A549 (cell line): Measurements from ENCODE around the gene TSC2. TPM values are rescaled to one million over a fixed set of nuclear protein-coding genes. Genes with fewer than 3 reads are reported as not detected.

Experiments used
- ATAC-seq, 2 experiments: fragments of 200-7000 bp in 1 of 2; fragments of >200 bp in 1 of 2; cut with Nextera tagmentation in 1 of 2; cut with Tn5 transposase in 1 of 2; 3 replicates each; pipeline versions ENCODE4 v1.8.0 to v1.9.1; 2018 to 2020; ENCODE audit warnings: mild to moderate bottlenecking in 1 of 2, moderate library complexity in 1 of 2
- CTCF ChIA-PET: fragments of 300-600 bp; sonication (Branson Sonifier 250); formaldehyde crosslinking; extraction: SDS; loops from one replicate; lab custom pipeline; 2021; ENCODE audit warnings: antibody characterized with exemption, inconsistent platforms; lab: Yijun Ruan, JAX
- POLR2A ChIA-PET: fragments of 350-600 bp; formaldehyde crosslinking; extraction: SDS; loops from one replicate; lab custom pipeline; 2021; ENCODE audit warnings: antibody characterized with exemption, inconsistent platforms; lab: Yijun Ruan, JAX
- DNase-seq, 2 experiments: peaks; one replicate each; pipeline versions ENCODE4 v3.0.0 to v3.0.0-alpha.2; 2011 to 2016; ENCODE audit warnings: low read depth in 1 of 2, low spot score in 1 of 2
- FAIRE-seq: peaks from 2 replicates; lab custom pipeline; 2011; peaks lifted over from hg19 to GRCh38; lab: Jason Lieb, UNC
- H3K27ac ChIP-seq, 2 experiments: fragments of >200 bp; sonication (Bioruptor Twin); formaldehyde crosslinking; 3 replicates each; pipeline ENCODE4 v1.5.1; 2016 to 2017
- H3K4me1 ChIP-seq: fragments of >200 bp; sonication (Bioruptor Twin); formaldehyde crosslinking; 3 replicates; pipeline ENCODE4 v1.6.1; 2016
- H3K4me2 ChIP-seq: fragments of >200 bp; sonication (Bioruptor Twin); formaldehyde crosslinking; 3 replicates; pipeline ENCODE4 v1.6.1; 2016
- H3K4me3 ChIP-seq: fragments of >200 bp; sonication (Bioruptor Twin); formaldehyde crosslinking; 3 replicates; pipeline ENCODE4 v1.5.1; 2016
- H3K9me3 ChIP-seq: fragments of >200 bp; sonication (Bioruptor Twin); formaldehyde crosslinking; 3 replicates; pipeline ENCODE4 v1.6.1; 2016
- ATOH8 ChIP-seq: fragments of 250-450 bp; sonication (Bioruptor Pico); IDR thresholded peaks from 2 replicates; pipeline ENCODE4 v1.5.0; 2020; ENCODE audit warnings: low read depth, mild to moderate bottlenecking, moderate library complexity
- BCL3 ChIP-seq: fragments of >200 bp; sonication (Bioruptor Twin); formaldehyde crosslinking; IDR thresholded peaks from 3 replicates; pipeline ENCODE4 v1.6.1; 2016
- CBX2 ChIP-seq: fragments of 200-600 bp; sonication (generic); IDR thresholded peaks from 2 replicates; pipeline ENCODE4 v1.6.1; 2016; ENCODE audit warnings: low read depth, mild to moderate bottlenecking, borderline replicate concordance
- CHD2 ChIP-seq: fragments of 150-350 bp; IDR thresholded peaks from 2 replicates; pipeline ENCODE4 v1.6.1; 2014; ENCODE audit warnings: low read length; ENCODE audit not compliant: partially characterized antibody
- CHD4 ChIP-seq: fragments of 200-600 bp; sonication (generic); IDR thresholded peaks from 2 replicates; pipeline ENCODE4 v1.6.1; 2016; ENCODE audit warnings: antibody characterized with exemption, mild to moderate bottlenecking, borderline replicate concordance
- CTCF ChIP-seq: fragments of >200 bp; sonication (Bioruptor Twin); formaldehyde crosslinking; IDR thresholded peaks from 3 replicates; pipeline ENCODE4 v1.5.1; 2016
- EHF ChIP-seq: fragments of 250-450 bp; sonication (Bioruptor Pico); IDR thresholded peaks from 2 replicates; pipeline ENCODE4 v1.5.0; 2020; ENCODE audit warnings: mild to moderate bottlenecking
- EHMT2 ChIP-seq: fragments of 200-600 bp; sonication (generic); IDR thresholded peaks from 2 replicates; pipeline ENCODE4 v1.6.1; 2016; ENCODE audit warnings: antibody characterized with exemption, low read depth, mild to moderate bottlenecking, moderate library complexity
- ESRRA ChIP-seq: fragments of 150-350 bp; IDR thresholded peaks from 2 replicates; pipeline ENCODE4 v1.6.1; 2014; ENCODE audit warnings: mild to moderate bottlenecking, low read length, borderline replicate concordance
- FOSB ChIP-seq: fragments of 250-450 bp; sonication (Bioruptor Pico); IDR thresholded peaks from 2 replicates; pipeline ENCODE4 v1.5.0; 2020; ENCODE audit warnings: mild to moderate bottlenecking, moderate library complexity
- FOXS1 ChIP-seq: fragments of 250-450 bp; sonication (Bioruptor Pico); IDR thresholded peaks from 2 replicates; pipeline ENCODE4 v1.5.0; 2020; ENCODE audit warnings: mild to moderate bottlenecking, moderate library complexity
- GATA3 ChIP-seq: IDR thresholded peaks from 2 replicates; pipeline ENCODE4 v1.6.1; 2012; ENCODE audit warnings: borderline replicate concordance
- HDAC2 ChIP-seq: fragments of 200-600 bp; sonication (generic); IDR thresholded peaks from 2 replicates; pipeline ENCODE4 v1.6.1; 2016
- HES2 ChIP-seq: fragments of >200 bp; sonication (Bioruptor Twin); formaldehyde crosslinking; IDR thresholded peaks from 2 replicates; pipeline ENCODE4 v1.6.1; 2016
- HOXB13 ChIP-seq: fragments of 250-450 bp; sonication (Bioruptor Pico); IDR thresholded peaks from 2 replicates; pipeline ENCODE4 v1.5.0; 2020; ENCODE audit warnings: low read depth, mild to moderate bottlenecking, moderate library complexity
- KDM1A ChIP-seq: fragments of 200-600 bp; sonication (generic); IDR thresholded peaks from 2 replicates; pipeline ENCODE4 v1.6.1; 2016; ENCODE audit warnings: low read depth, mild to moderate bottlenecking
- KDM5A ChIP-seq: fragments of 200-600 bp; sonication (generic); IDR thresholded peaks from 2 replicates; pipeline ENCODE4 v1.6.1; 2016; ENCODE audit warnings: antibody characterized with exemption, mild to moderate bottlenecking
- NFE2L2 ChIP-seq: fragments of 150-350 bp; conservative IDR thresholded peaks from 2 replicates; pipeline ENCODE4 v1.6.1; 2014; ENCODE audit warnings: low read length
- NPAS2 ChIP-seq: fragments of 250-450 bp; sonication (Bioruptor Pico); IDR thresholded peaks from 2 replicates; pipeline ENCODE4 v1.8.0; 2022; ENCODE audit warnings: mild to moderate bottlenecking, moderate library complexity, borderline replicate concordance
- NR3C1 ChIP-seq: fragments of >200 bp; sonication (Bioruptor Twin); formaldehyde crosslinking; IDR thresholded peaks from 3 replicates; pipeline ENCODE4 v1.6.1; 2017
- POLR2A ChIP-seq: IDR thresholded peaks from 2 replicates; pipeline ENCODE4 v1.6.1; 2012; ENCODE audit warnings: mild to moderate bottlenecking, low read length
- POLR2AphosphoS2 ChIP-seq: conservative IDR thresholded peaks from 2 replicates; pipeline ENCODE4 v1.6.1; 2012; ENCODE audit warnings: low read length, improper control_type of control experiment, inconsistent platforms
- RARB ChIP-seq: fragments of 250-450 bp; sonication (Bioruptor Pico); IDR thresholded peaks from 2 replicates; pipeline ENCODE4 v1.8.0; 2021; ENCODE audit warnings: mild to moderate bottlenecking, moderate library complexity
- REST ChIP-seq: fragments of 200-600 bp; sonication (generic); IDR thresholded peaks from 2 replicates; pipeline ENCODE4 v1.6.1; 2016; ENCODE audit warnings: antibody characterized with exemption, mild to moderate bottlenecking, moderate library complexity
- RFX5 ChIP-seq: fragments of 450-650 bp; IDR thresholded peaks from 2 replicates; pipeline ENCODE4 v1.7.1; 2014; ENCODE audit warnings: antibody characterized with exemption, mild to moderate bottlenecking, moderate library complexity
- RNF2 ChIP-seq: fragments of 200-600 bp; sonication (generic); IDR thresholded peaks from 2 replicates; pipeline ENCODE4 v1.6.1; 2016; ENCODE audit warnings: low read depth, mild to moderate bottlenecking, antibody characterized with exemption, moderate library complexity, borderline replicate concordance
- SMC3 ChIP-seq: fragments of >200 bp; sonication (Bioruptor Twin); formaldehyde crosslinking; IDR thresholded peaks from 3 replicates; pipeline ENCODE4 v1.6.1; 2018; ENCODE audit warnings: inconsistent platforms
- SREBF2 ChIP-seq: fragments of 450-650 bp; IDR thresholded peaks from 2 replicates; pipeline ENCODE4 v1.6.1; 2014; ENCODE audit warnings: mild to moderate bottlenecking, moderate library complexity
- ZC3H11A ChIP-seq: fragments of 450-650 bp; IDR thresholded peaks from 2 replicates; pipeline ENCODE4 v1.6.1; 2014; ENCODE audit warnings: antibody characterized with exemption, mild to moderate bottlenecking
- ZSCAN20 ChIP-seq: fragments of 250-450 bp; sonication (Bioruptor Pico); IDR thresholded peaks from 2 replicates; pipeline ENCODE4 v1.8.0; 2022; ENCODE audit warnings: mild to moderate bottlenecking, moderate library complexity
- WGBS: methylation state at CpG from one replicate; pipeline ENCODE4 v1.1.6; 2017; ENCODE audit errors: missing lambda C conversion rate; 5-methylcytosine and 5-hydroxymethylcytosine counted together
- polyA plus RNA-seq, 4 experiments: library from polyadenylated mRNA; depleted of rRNA in 3 of 4; stranded (reverse); fragments of >200 nt; fragmentation: RNase III in 1 of 4; extraction: RNeasy Plus Mini Kit Qiagen cat#74134 plus additional on column Dnase treatment in 1 of 4; gene quantifications; 2 replicates in 3 of 4; 3 replicates in 1 of 4; pipeline ENCODE4 v1.2.3, GENCODE V29; 2011 to 2017
- TF ChIP-seq, protein P1 (sequence below): IDR thresholded peaks from 2 replicates; pipeline ENCODE4 v1.6.1; 2012
- TF ChIP-seq, protein P2 (sequence below): fragments of 450-650 bp; IDR thresholded peaks from 2 replicates; pipeline ENCODE4 v1.6.1; 2014; ENCODE audit warnings: antibody characterized with exemption

Gene TSC2
- polyA plus RNA-seq, 2 of the 4 experiments (the other 2 are of a cell fraction): 32.6 to 47.3 TPM

DNA sequence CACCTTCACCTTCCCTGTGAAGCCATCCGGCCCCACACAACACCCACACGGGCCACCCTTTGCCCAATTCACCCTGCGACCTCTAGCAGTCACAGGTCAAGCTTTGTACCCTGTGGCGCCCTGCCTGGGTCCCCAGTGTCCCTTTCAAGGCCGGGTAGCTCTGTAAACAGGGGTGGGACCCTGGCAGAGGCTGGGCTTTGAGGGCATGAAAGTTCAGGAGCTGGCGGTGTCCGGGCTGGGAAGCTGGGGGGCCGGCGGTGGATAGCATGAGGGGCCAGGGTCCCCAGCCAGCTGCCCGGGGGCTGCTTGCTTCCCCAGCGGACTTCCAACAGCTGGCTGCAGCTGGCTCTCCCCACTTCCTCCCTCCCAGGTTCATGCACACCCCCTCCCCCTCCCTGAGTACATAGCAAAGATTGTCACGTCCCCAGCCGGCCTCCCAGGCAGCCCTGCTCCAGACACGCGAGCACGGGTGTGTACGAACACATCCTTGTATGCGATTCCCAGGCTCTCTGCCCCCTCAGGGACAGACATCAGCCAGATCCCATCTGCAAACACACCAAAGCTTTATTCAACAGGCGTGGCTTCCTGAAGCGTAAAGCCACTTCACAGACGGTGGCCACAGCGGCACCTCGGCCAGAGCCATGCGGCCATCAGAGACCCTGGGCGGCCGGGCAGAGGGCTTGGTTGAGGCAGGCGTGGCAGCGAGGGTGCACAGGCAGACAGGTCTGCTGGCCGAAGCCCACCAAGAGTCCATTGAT is 8.3 kb upstream of the TSC2 start:
- peak overlapping the region; percentile 73 for H3K4me2 ChIP-seq
- peak; percentile 28 for FAIRE-seq
- peak; percentile 41 to 63; a peak in 5 of 6 replicates for ATAC-seq
- DNase-seq: peak; percentile 70 to 96
- H3K27ac ChIP-seq: peak overlapping the region; percentile 90
- H3K9me3 ChIP-seq: no peaks in the 10 kb centered on the region
- H3K4me3 ChIP-seq: no peak overlapping the region
- POLR2A ChIA-PET: interaction anchor here (1.6 kb wide), 1 partner anchor 116 kb away, joined by 7 read pairs; the partner anchor contains the start of gene TRAF7
- H3K4me1 ChIP-seq: peaks cover 96% of the 10 kb centered on the region
- WGBS: 22% methylated on average over 12 of the region's 29 CpGs
- CTCF ChIA-PET: interaction anchor here (1.1 to 4.0 kb wide), 8 partner anchors 8 to 113 kb away, joined by 3 to 25 read pairs (median 4); partner anchors contain the start of genes NTHL1 and TSC2
- TF ChIP-seq HES2 (no peak), CHD2 (no peak), ZC3H11A (no peak), SMC3 (no peak), CTCF (no peak), ESRRA (no peak), ATOH8 (CRISPR knock-in tag) (peak; percentile 26; the same call in 1 of the 2 replicates), POLR2A (no peak), POLR2AphosphoS2 (no peak), REST (no peak), RFX5 (no peak), SREBF2 (no peak), FOSB (CRISPR knock-in tag) (no peak), EHF (CRISPR knock-in tag) (peak; percentile 81; the same call in 1 of the 2 replicates), NPAS2 (no peak), NFE2L2 (no peak), HDAC2 (no peak), RARB (CRISPR knock-in tag) (no peak), FOXS1 (CRISPR knock-in tag) (peak; percentile 59; the same call in 1 of the 2 replicates), BCL3 (no peak), HOXB13 (CRISPR knock-in tag) (no peak; the same call in 1 of the 2 replicates), ZSCAN20 (CRISPR knock-in tag) (peak; percentile 80), CHD4 (no peak), KDM5A (no peak), NR3C1 (no peak), RNF2 (no peak), KDM1A (no peak), CBX2 (no peak), GATA3 (peak; percentile 68; the same call in 1 of the 2 replicates), EHMT2 (no peak)
- TF ChIP-seq, protein P1, sequence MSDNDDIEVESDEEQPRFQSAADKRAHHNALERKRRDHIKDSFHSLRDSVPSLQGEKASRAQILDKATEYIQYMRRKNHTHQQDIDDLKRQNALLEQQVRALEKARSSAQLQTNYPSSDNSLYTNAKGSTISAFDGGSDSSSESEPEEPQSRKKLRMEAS: peak; percentile 72
- TF ChIP-seq, protein P2, sequence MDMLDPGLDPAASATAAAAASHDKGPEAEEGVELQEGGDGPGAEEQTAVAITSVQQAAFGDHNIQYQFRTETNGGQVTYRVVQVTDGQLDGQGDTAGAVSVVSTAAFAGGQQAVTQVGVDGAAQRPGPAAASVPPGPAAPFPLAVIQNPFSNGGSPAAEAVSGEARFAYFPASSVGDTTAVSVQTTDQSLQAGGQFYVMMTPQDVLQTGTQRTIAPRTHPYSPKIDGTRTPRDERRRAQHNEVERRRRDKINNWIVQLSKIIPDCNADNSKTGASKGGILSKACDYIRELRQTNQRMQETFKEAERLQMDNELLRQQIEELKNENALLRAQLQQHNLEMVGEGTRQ: no peak
